GM12801 (cell line): ENCODE results near the gene INPP5D.

Experiments used
- TF ChIP-seq, protein P1 (sequence below): IDR thresholded peaks from one replicate; pipeline ENCODE4 v1.5.1; 2011; ENCODE audit warnings: control low read depth; ENCODE audit not compliant: insufficient read length; ENCODE audit errors: extremely low read depth

INPP5D gene

GRCh38 chr2:233088972-233089345, 28.8 kb downstream of the INPP5D start:
- TF ChIP-seq, protein P1, sequence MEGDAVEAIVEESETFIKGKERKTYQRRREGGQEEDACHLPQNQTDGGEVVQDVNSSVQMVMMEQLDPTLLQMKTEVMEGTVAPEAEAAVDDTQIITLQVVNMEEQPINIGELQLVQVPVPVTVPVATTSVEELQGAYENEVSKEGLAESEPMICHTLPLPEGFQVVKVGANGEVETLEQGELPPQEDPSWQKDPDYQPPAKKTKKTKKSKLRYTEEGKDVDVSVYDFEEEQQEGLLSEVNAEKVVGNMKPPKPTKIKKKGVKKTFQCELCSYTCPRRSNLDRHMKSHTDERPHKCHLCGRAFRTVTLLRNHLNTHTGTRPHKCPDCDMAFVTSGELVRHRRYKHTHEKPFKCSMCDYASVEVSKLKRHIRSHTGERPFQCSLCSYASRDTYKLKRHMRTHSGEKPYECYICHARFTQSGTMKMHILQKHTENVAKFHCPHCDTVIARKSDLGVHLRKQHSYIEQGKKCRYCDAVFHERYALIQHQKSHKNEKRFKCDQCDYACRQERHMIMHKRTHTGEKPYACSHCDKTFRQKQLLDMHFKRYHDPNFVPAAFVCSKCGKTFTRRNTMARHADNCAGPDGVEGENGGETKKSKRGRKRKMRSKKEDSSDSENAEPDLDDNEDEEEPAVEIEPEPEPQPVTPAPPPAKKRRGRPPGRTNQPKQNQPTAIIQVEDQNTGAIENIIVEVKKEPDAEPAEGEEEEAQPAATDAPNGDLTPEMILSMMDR, result no peak

GRCh38 chr2:233089851-233090250, 29.7 kb downstream of the INPP5D start:
- TF ChIP-seq, protein P1, result no peak

- TF ChIP-seq, protein P1, result no peak
Observed at GRCh38 chr2:233090879-233091278, 30.7 kb downstream of the INPP5D start.

DNA sequence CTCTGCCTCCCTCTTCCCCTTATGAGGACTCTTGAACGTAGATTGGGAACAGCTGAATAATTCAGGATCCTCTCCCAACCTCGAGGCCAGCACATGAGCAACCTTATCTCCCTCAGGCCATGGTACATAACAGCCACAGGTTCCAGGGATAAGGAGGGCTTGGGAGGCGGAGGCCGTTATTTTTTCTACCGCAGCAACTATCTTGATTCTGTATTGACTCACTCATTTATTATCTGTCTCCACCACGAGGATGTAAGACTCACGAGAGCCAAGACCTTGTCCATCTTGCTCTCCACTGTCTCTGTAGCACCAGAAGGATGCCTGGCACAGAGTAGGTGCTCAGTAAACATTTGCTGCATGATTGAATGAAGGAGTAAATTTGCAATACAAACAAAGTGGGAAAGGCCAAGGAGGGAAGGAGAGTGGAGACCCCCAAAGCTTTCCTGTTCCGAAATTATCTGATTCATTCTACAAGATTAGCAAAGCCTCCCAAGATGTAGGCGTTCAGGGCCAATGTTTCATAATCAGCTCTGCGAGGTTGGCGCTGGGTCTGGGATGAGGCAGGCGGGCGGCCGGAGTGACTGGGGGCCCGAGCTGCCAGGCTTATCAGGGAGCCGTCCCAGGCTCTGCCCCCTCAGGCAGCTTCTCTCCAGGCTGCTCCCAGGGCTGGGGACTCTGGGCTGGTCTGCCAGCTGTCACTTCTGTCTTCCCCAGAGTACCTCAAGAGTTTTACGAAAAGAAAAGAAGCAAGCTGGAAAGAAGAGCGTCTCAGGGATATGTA, 31.6 kb downstream of the INPP5D start:
- TF ChIP-seq, protein P1, result no peak

DNA sequence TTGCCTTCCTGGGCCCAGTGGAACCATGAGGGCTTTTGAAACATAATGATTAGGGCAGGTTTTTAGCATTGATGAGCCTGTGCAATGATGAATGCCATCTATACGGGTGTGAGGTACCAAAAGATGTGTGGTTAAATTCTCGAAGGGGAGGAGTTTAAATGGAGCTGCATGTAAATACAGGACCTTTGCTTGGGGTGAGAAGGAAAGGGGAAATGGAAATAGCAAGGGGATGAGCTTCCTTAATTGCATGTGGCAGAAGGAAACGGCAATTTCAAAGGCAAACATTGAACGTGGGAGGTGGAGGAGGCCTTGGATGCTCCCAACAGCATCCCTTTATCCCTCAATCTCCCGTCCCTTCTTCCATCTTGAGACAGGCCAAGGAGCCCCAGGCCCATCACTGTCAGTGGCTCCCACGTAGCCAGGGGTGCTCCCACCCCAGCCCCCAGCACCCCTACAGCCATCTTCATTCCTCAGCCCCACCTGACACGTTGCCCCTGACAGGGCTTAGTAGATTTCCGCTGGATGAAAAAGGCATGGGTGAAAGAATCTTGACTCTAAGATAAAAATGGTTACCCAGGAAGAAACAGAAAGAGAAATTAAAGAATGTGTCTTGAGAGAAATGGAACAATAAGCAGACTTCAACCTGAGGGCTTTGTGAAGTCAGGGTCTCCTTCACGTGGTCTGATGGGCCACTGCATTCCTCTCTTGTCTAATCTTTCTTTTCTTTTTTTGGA, 32.5 kb downstream of the INPP5D start:
- TF ChIP-seq, protein P1, result no peak

DNA sequence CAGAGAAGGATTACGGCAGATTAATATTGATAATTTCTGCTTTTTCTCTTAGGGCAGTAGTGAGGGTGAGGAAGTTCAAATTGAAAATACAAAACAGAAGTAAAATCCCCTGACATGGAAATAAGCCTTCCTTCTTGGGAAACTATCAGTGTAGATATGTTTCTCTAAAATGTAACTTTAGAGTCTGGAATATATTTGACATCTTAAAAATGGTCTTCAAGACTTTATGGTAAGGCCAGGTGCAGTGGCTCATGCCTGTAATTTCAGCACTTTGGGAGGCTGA, 33.0 kb downstream of the INPP5D start:
- TF ChIP-seq, protein P1, result no peak

GRCh38 chr2:233093721-233094120, 33.6 kb downstream of the INPP5D start:
- TF ChIP-seq, protein P1, result no peak
